ENCODE measurements around the gene XIRP2.

XIRP2 gene

GRCh38 chr2:167177196-167177595 lies 288.9 kb downstream of the XIRP2 start:
- Histone ChIP-seq H3K9ac (ENCODE audit: insufficient read length) (no peak overlapping the region), H3K27ac (no peak overlapping the region), H3K36me3 (ENCODE audit: insufficient read depth, low read length) (no peaks in the 10 kb centered on the region), H3K9me3 (ENCODE audit: low read depth, low read length) (no peaks in the 10 kb centered on the region), H3K4me3 (no peak overlapping the region)
- no peak for TF ChIP-seq FOXP2 (optimal IDR thresholded peaks at IDR 0.05; ENCODE audit: control extremely low read depth, extremely low read length, insufficient read depth)
- no peak for TF ChIP-seq EZH2 (IDR thresholded peaks at IDR 0.05)
- TF ChIP-seq POLR2AphosphoS5 (IDR thresholded peaks at IDR 0.05; ENCODE audit: borderline replicate concordance, low read depth, low read length): no peak
- no peak for DNase-seq (ENCODE audit: low read depth, low spot score)

GRCh38 chr2:167181134-167181533 lies 292.9 kb downstream of the XIRP2 start:
- DNase-seq (ENCODE audit: low read depth, low spot score): no peak
- TF ChIP-seq EZH2 (IDR thresholded peaks at IDR 0.05) (no peak), POLR2AphosphoS5 (IDR thresholded peaks at IDR 0.05; ENCODE audit: borderline replicate concordance, low read depth, low read length) (no peak), FOXP2 (optimal IDR thresholded peaks at IDR 0.05; ENCODE audit: control extremely low read depth, extremely low read length, insufficient read depth) (no peak)
- Histone ChIP-seq H3K27ac (no peak overlapping the region), H3K9me3 (ENCODE audit: low read depth, low read length) (no peaks in the 10 kb centered on the region), H3K4me3 (no peak overlapping the region), H3K9ac (ENCODE audit: insufficient read length) (no peak overlapping the region), H3K36me3 (ENCODE audit: insufficient read depth, low read length) (no peaks in the 10 kb centered on the region)

- Histone ChIP-seq H3K36me3 (ENCODE audit: insufficient read depth, low read length) (no peaks in the 10 kb centered on the region), H3K9ac (ENCODE audit: insufficient read length) (no peak overlapping the region), H3K27ac (no peak overlapping the region), H3K9me3 (ENCODE audit: low read depth, low read length) (no peaks in the 10 kb centered on the region), H3K4me3 (no peak overlapping the region)
- no peak for TF ChIP-seq POLR2AphosphoS5 (IDR thresholded peaks at IDR 0.05; ENCODE audit: borderline replicate concordance, low read depth, low read length)
- TF ChIP-seq FOXP2 (optimal IDR thresholded peaks at IDR 0.05; ENCODE audit: control extremely low read depth, extremely low read length, insufficient read depth): no peak
- no peak for TF ChIP-seq EZH2 (IDR thresholded peaks at IDR 0.05)
- no peak for DNase-seq (ENCODE audit: low read depth, low spot score)
Measured at GRCh38 chr2:167181688-167182087, 293.4 kb downstream of the XIRP2 start.

- Histone ChIP-seq H3K9me3 (ENCODE audit: low read depth, low read length) (no peaks in the 10 kb centered on the region), H3K27ac (no peak overlapping the region), H3K9ac (ENCODE audit: insufficient read length) (no peak overlapping the region), H3K36me3 (ENCODE audit: insufficient read depth, low read length) (no peaks in the 10 kb centered on the region), H3K4me3 (no peak overlapping the region)
- no peak for TF ChIP-seq POLR2AphosphoS5 (IDR thresholded peaks at IDR 0.05; ENCODE audit: borderline replicate concordance, low read depth, low read length)
- TF ChIP-seq FOXP2 (optimal IDR thresholded peaks at IDR 0.05; ENCODE audit: control extremely low read depth, extremely low read length, insufficient read depth): no peak
- TF ChIP-seq EZH2 (IDR thresholded peaks at IDR 0.05): no peak
- DNase-seq (ENCODE audit: low read depth, low spot score): no peak
Measured at GRCh38 chr2:167182403-167182802, 294.1 kb downstream of the XIRP2 start.

- no peaks in the 10 kb centered on the region for H3K9me3 ChIP-seq (ENCODE audit: low read depth, low read length)
- TF ChIP-seq FOXP2 (optimal IDR thresholded peaks at IDR 0.05; ENCODE audit: control extremely low read depth, extremely low read length, insufficient read depth) (no peak), EZH2 (IDR thresholded peaks at IDR 0.05) (no peak), POLR2AphosphoS5 (IDR thresholded peaks at IDR 0.05; ENCODE audit: borderline replicate concordance, low read depth, low read length) (no peak)
- no peak for DNase-seq (ENCODE audit: low read depth, low spot score)
- no peak overlapping the region for H3K27ac ChIP-seq
- no peak overlapping the region for H3K4me3 ChIP-seq
- H3K9ac ChIP-seq (ENCODE audit: insufficient read length): no peak overlapping the region
- no peaks in the 10 kb centered on the region for H3K36me3 ChIP-seq (ENCODE audit: insufficient read depth, low read length)
Measured at GRCh38 chr2:167183931-167184330, 295.7 kb downstream of the XIRP2 start.

- Histone ChIP-seq H3K9ac (ENCODE audit: insufficient read length) (no peak overlapping the region), H3K9me3 (ENCODE audit: low read depth, low read length) (no peaks in the 10 kb centered on the region), H3K27ac (no peak overlapping the region), H3K4me3 (no peak overlapping the region), H3K36me3 (ENCODE audit: insufficient read depth, low read length) (no peaks in the 10 kb centered on the region)
- no peak for DNase-seq (ENCODE audit: low read depth, low spot score)
- TF ChIP-seq FOXP2 (optimal IDR thresholded peaks at IDR 0.05; ENCODE audit: control extremely low read depth, extremely low read length, insufficient read depth) (no peak), EZH2 (IDR thresholded peaks at IDR 0.05) (no peak)
Measured at GRCh38 chr2:167186465-167186864, 298.2 kb downstream of the XIRP2 start.

- no peak for TF ChIP-seq POLR2AphosphoS5 (IDR thresholded peaks at IDR 0.05; ENCODE audit: borderline replicate concordance, low read depth, low read length)
- TF ChIP-seq FOXP2 (optimal IDR thresholded peaks at IDR 0.05; ENCODE audit: control extremely low read depth, extremely low read length, insufficient read depth): no peak
- TF ChIP-seq EZH2 (IDR thresholded peaks at IDR 0.05): no peak
- no peaks in the 10 kb centered on the region for H3K9me3 ChIP-seq (ENCODE audit: low read depth, low read length)
- no peak overlapping the region for H3K27ac ChIP-seq
- H3K36me3 ChIP-seq (ENCODE audit: insufficient read depth, low read length): no peaks in the 10 kb centered on the region
- no peak overlapping the region for H3K9ac ChIP-seq (ENCODE audit: insufficient read length)
- no peak for DNase-seq (ENCODE audit: low read depth, low spot score)
- no peak overlapping the region for H3K4me3 ChIP-seq
Measured at GRCh38 chr2:167187049-167187727, 298.9 kb downstream of the XIRP2 start.

- Histone ChIP-seq H3K9me3 (ENCODE audit: low read depth, low read length) (no peaks in the 10 kb centered on the region), H3K27ac (no peak overlapping the region), H3K36me3 (ENCODE audit: insufficient read depth, low read length) (no peaks in the 10 kb centered on the region), H3K4me3 (no peak overlapping the region), H3K9ac (ENCODE audit: insufficient read length) (no peak overlapping the region)
- no peak for DNase-seq (ENCODE audit: low read depth, low spot score)
- no peak for TF ChIP-seq EZH2 (IDR thresholded peaks at IDR 0.05)
- TF ChIP-seq FOXP2 (optimal IDR thresholded peaks at IDR 0.05; ENCODE audit: control extremely low read depth, extremely low read length, insufficient read depth): no peak
- no peak for TF ChIP-seq POLR2AphosphoS5 (IDR thresholded peaks at IDR 0.05; ENCODE audit: borderline replicate concordance, low read depth, low read length)
Measured at GRCh38 chr2:167187978-167188967, 300.0 kb downstream of the XIRP2 start.

Measured in SK-N-MC (cell line).